ENCODE results near the gene TPK1. TPM values are rescaled to one million over a fixed set of nuclear protein-coding genes. Genes with fewer than 3 reads are reported as not detected.
"Not testable (repeated sequence)": the region's sequence is repeated elsewhere in the genome, so short reads cannot be mapped to it uniquely, and the experiment has no call there.

The TPK1 gene
- total and polyA plus RNA-seq, 2 donors = 6.7 to 7.4 TPM

GRCh38 chr7:144729226-144729625, 106.6 kb downstream of the TPK1 start:
- Histone ChIP-seq H3K36me3 (ENCODE audit: control insufficient read depth in 2 of 2, insufficient read depth in 2 of 2, low read length in 1 of 2) (no peaks in the 10 kb centered on the region), H3K4me1 (ENCODE audit: control insufficient read depth in 2 of 2, insufficient read depth in 2 of 2, low read length in 2 of 2) (no peaks in the 10 kb centered on the region), H3K27me3 (ENCODE audit: control insufficient read depth in 2 of 2, insufficient read depth in 1 of 2, low read length in 1 of 2) (no peaks in the 10 kb centered on the region), H3K4me3 (ENCODE audit: low read length in 2 of 2) (no peak overlapping the region), H3K9me3 (ENCODE audit: control insufficient read depth in 2 of 2, insufficient read depth in 1 of 2, low read length in 1 of 2) (no peaks in the 10 kb centered on the region), H3K27ac (ENCODE audit: low read depth in 1 of 2, low read length in 1 of 2) (no peak overlapping the region)
- no peak for DNase-seq (ENCODE audit: low read depth in 6 of 9, low spot score in 9 of 9)
- 98% methylated on average over 2 of the region's 2 CpGs for WGBS

GRCh38 chr7:144728551-144728950, 107.3 kb downstream of the TPK1 start:
- no peaks in the 10 kb centered on the region for H3K36me3 ChIP-seq (ENCODE audit: control insufficient read depth in 2 of 2, insufficient read depth in 2 of 2, low read length in 1 of 2)
- 96% methylated on average over 4 of the region's 4 CpGs for WGBS
- H3K4me3 ChIP-seq (ENCODE audit: low read length in 2 of 2) = no peak overlapping the region
- no peak overlapping the region for H3K27ac ChIP-seq (ENCODE audit: low read depth in 1 of 2, low read length in 1 of 2)
- H3K9me3 ChIP-seq (ENCODE audit: control insufficient read depth in 2 of 2, insufficient read depth in 1 of 2, low read length in 1 of 2) = no peaks in the 10 kb centered on the region
- DNase-seq (ENCODE audit: low read depth in 6 of 9, low spot score in 9 of 9) = no peak
- H3K4me1 ChIP-seq (ENCODE audit: control insufficient read depth in 2 of 2, insufficient read depth in 2 of 2, low read length in 2 of 2) = no peaks in the 10 kb centered on the region
- no peaks in the 10 kb centered on the region for H3K27me3 ChIP-seq (ENCODE audit: control insufficient read depth in 2 of 2, insufficient read depth in 1 of 2, low read length in 1 of 2)

- not testable (repeated sequence) for H3K9me3 ChIP-seq (ENCODE audit: control insufficient read depth in 2 of 2, insufficient read depth in 1 of 2, low read length in 1 of 2); H3K36me3 ChIP-seq (ENCODE audit: control insufficient read depth in 2 of 2, insufficient read depth in 2 of 2, low read length in 1 of 2); DNase-seq (ENCODE audit: low read depth in 6 of 9, low spot score in 9 of 9); H3K4me3 ChIP-seq (ENCODE audit: low read length in 2 of 2); H3K27me3 ChIP-seq (ENCODE audit: control insufficient read depth in 2 of 2, insufficient read depth in 1 of 2, low read length in 1 of 2); H3K4me1 ChIP-seq (ENCODE audit: control insufficient read depth in 2 of 2, insufficient read depth in 2 of 2, low read length in 2 of 2); H3K27ac ChIP-seq (ENCODE audit: low read depth in 1 of 2, low read length in 1 of 2)
- 96% methylated on average over 12 of the region's 12 CpGs for WGBS
Observed at GRCh38 chr7:144726840-144727239, 109.0 kb downstream of the TPK1 start.

GRCh38 chr7:144725070-144725469, 110.8 kb downstream of the TPK1 start:
- 96% methylated on average over 1 of the region's 1 CpG for WGBS
- Histone ChIP-seq H3K9me3 (ENCODE audit: control insufficient read depth in 2 of 2, insufficient read depth in 1 of 2, low read length in 1 of 2) (no peaks in the 10 kb centered on the region), H3K4me3 (ENCODE audit: low read length in 2 of 2) (no peak overlapping the region), H3K36me3 (ENCODE audit: control insufficient read depth in 2 of 2, insufficient read depth in 2 of 2, low read length in 1 of 2) (no peaks in the 10 kb centered on the region), H3K27me3 (ENCODE audit: control insufficient read depth in 2 of 2, insufficient read depth in 1 of 2, low read length in 1 of 2) (no peaks in the 10 kb centered on the region), H3K4me1 (ENCODE audit: control insufficient read depth in 2 of 2, insufficient read depth in 2 of 2, low read length in 2 of 2) (no peaks in the 10 kb centered on the region), H3K27ac (ENCODE audit: low read depth in 1 of 2, low read length in 1 of 2) (no peak overlapping the region)
- no peak for DNase-seq (ENCODE audit: low read depth in 6 of 9, low spot score in 9 of 9)

GRCh38 chr7:144723301-144723700, 112.6 kb downstream of the TPK1 start:
- no peaks in the 10 kb centered on the region for H3K4me1 ChIP-seq (ENCODE audit: control insufficient read depth in 2 of 2, insufficient read depth in 2 of 2, low read length in 2 of 2)
- H3K4me3 ChIP-seq (ENCODE audit: low read length in 2 of 2) = no peak overlapping the region
- 93% methylated on average over 4 of the region's 4 CpGs for WGBS

GRCh38 chr7:144720710-144721109, 115.1 kb downstream of the TPK1 start:
- no peaks in the 10 kb centered on the region for H3K27me3 ChIP-seq (ENCODE audit: control insufficient read depth in 2 of 2, insufficient read depth in 1 of 2, low read length in 1 of 2)
- H3K9me3 ChIP-seq (ENCODE audit: control insufficient read depth in 2 of 2, insufficient read depth in 1 of 2, low read length in 1 of 2) = no peaks in the 10 kb centered on the region
- no peak overlapping the region for H3K27ac ChIP-seq (ENCODE audit: low read depth in 1 of 2, low read length in 1 of 2)
- no peak for DNase-seq (ENCODE audit: low read depth in 6 of 9, low spot score in 9 of 9)
- WGBS = 93% methylated on average over 3 of the region's 3 CpGs
- H3K4me1 ChIP-seq (ENCODE audit: control insufficient read depth in 2 of 2, insufficient read depth in 2 of 2, low read length in 2 of 2) = no peaks in the 10 kb centered on the region
- no peaks in the 10 kb centered on the region for H3K36me3 ChIP-seq (ENCODE audit: control insufficient read depth in 2 of 2, insufficient read depth in 2 of 2, low read length in 1 of 2)
- no peak overlapping the region for H3K4me3 ChIP-seq (ENCODE audit: low read length in 2 of 2)

More at GRCh38 chr7:144723301-144723700, 112.6 kb downstream of the TPK1 start:
- H3K27ac ChIP-seq (ENCODE audit: low read depth in 1 of 2, low read length in 1 of 2) = no peak overlapping the region
- H3K27me3 ChIP-seq (ENCODE audit: control insufficient read depth in 2 of 2, insufficient read depth in 1 of 2, low read length in 1 of 2) = no peaks in the 10 kb centered on the region
- H3K9me3 ChIP-seq (ENCODE audit: control insufficient read depth in 2 of 2, insufficient read depth in 1 of 2, low read length in 1 of 2) = no peaks in the 10 kb centered on the region
- no peaks in the 10 kb centered on the region for H3K36me3 ChIP-seq (ENCODE audit: control insufficient read depth in 2 of 2, insufficient read depth in 2 of 2, low read length in 1 of 2)
- DNase-seq (ENCODE audit: low read depth in 6 of 9, low spot score in 9 of 9) = no peak

- Histone ChIP-seq H3K36me3 (ENCODE audit: control insufficient read depth in 2 of 2, insufficient read depth in 2 of 2, low read length in 1 of 2) (no peaks in the 10 kb centered on the region), H3K27me3 (ENCODE audit: control insufficient read depth in 2 of 2, insufficient read depth in 1 of 2, low read length in 1 of 2) (no peaks in the 10 kb centered on the region), H3K4me1 (ENCODE audit: control insufficient read depth in 2 of 2, insufficient read depth in 2 of 2, low read length in 2 of 2) (no peaks in the 10 kb centered on the region), H3K4me3 (ENCODE audit: low read length in 2 of 2) (no peak overlapping the region), H3K9me3 (ENCODE audit: control insufficient read depth in 2 of 2, insufficient read depth in 1 of 2, low read length in 1 of 2) (no peaks in the 10 kb centered on the region), H3K27ac (ENCODE audit: low read depth in 1 of 2, low read length in 1 of 2) (no peak overlapping the region)
- 94% methylated on average over 6 of the region's 6 CpGs for WGBS
- DNase-seq (ENCODE audit: low read depth in 6 of 9, low spot score in 9 of 9) = no peak
Observed at GRCh38 chr7:144720149-144720548, 115.7 kb downstream of the TPK1 start.

GRCh38 chr7:144717720-144718119, 118.1 kb downstream of the TPK1 start:
- no peak overlapping the region for H3K27ac ChIP-seq (ENCODE audit: low read depth in 1 of 2, low read length in 1 of 2)
- no peaks in the 10 kb centered on the region for H3K27me3 ChIP-seq (ENCODE audit: control insufficient read depth in 2 of 2, insufficient read depth in 1 of 2, low read length in 1 of 2)
- H3K4me1 ChIP-seq (ENCODE audit: control insufficient read depth in 2 of 2, insufficient read depth in 2 of 2, low read length in 2 of 2) = no peaks in the 10 kb centered on the region
- no peak overlapping the region for H3K4me3 ChIP-seq (ENCODE audit: low read length in 2 of 2)
- no peaks in the 10 kb centered on the region for H3K36me3 ChIP-seq (ENCODE audit: control insufficient read depth in 2 of 2, insufficient read depth in 2 of 2, low read length in 1 of 2)
- 100% methylated on average over 1 of the region's 1 CpG for WGBS
- no peak for DNase-seq (ENCODE audit: low read depth in 6 of 9, low spot score in 9 of 9)
- H3K9me3 ChIP-seq (ENCODE audit: control insufficient read depth in 2 of 2, insufficient read depth in 1 of 2, low read length in 1 of 2) = no peaks in the 10 kb centered on the region

GRCh38 chr7:144713850-144714249, 122.0 kb downstream of the TPK1 start:
- Histone ChIP-seq H3K27me3 (ENCODE audit: control insufficient read depth in 2 of 2, insufficient read depth in 1 of 2, low read length in 1 of 2) (no peaks in the 10 kb centered on the region), H3K9me3 (ENCODE audit: control insufficient read depth in 2 of 2, insufficient read depth in 1 of 2, low read length in 1 of 2) (no peaks in the 10 kb centered on the region), H3K27ac (ENCODE audit: low read depth in 1 of 2, low read length in 1 of 2) (no peak overlapping the region), H3K36me3 (ENCODE audit: control insufficient read depth in 2 of 2, insufficient read depth in 2 of 2, low read length in 1 of 2) (no peaks in the 10 kb centered on the region), H3K4me3 (ENCODE audit: low read length in 2 of 2) (no peak overlapping the region), H3K4me1 (ENCODE audit: control insufficient read depth in 2 of 2, insufficient read depth in 2 of 2, low read length in 2 of 2) (no peaks in the 10 kb centered on the region)
- 11% methylated on average over 2 of the region's 2 CpGs for WGBS
- no peak for DNase-seq (ENCODE audit: low read depth in 6 of 9, low spot score in 9 of 9)

- no peaks in the 10 kb centered on the region for H3K36me3 ChIP-seq (ENCODE audit: control insufficient read depth in 2 of 2, insufficient read depth in 2 of 2, low read length in 1 of 2)
- no peaks in the 10 kb centered on the region for H3K4me1 ChIP-seq (ENCODE audit: control insufficient read depth in 2 of 2, insufficient read depth in 2 of 2, low read length in 2 of 2)
- WGBS = 96% methylated on average over 4 of the region's 4 CpGs
- DNase-seq (ENCODE audit: low read depth in 6 of 9, low spot score in 9 of 9) = no peak
- no peaks in the 10 kb centered on the region for H3K9me3 ChIP-seq (ENCODE audit: control insufficient read depth in 2 of 2, insufficient read depth in 1 of 2, low read length in 1 of 2)
- no peak overlapping the region for H3K4me3 ChIP-seq (ENCODE audit: low read length in 2 of 2)
- H3K27me3 ChIP-seq (ENCODE audit: control insufficient read depth in 2 of 2, insufficient read depth in 1 of 2, low read length in 1 of 2) = no peaks in the 10 kb centered on the region
- no peak overlapping the region for H3K27ac ChIP-seq (ENCODE audit: low read depth in 1 of 2, low read length in 1 of 2)
Observed at GRCh38 chr7:144710791-144711190, 125.1 kb downstream of the TPK1 start.

Data from thymus (tissue), 11 donors.